Mammary epithelial cell (primary cell): ENCODE data around the gene FUBP3.

Experiments used
- CTCF ChIP-seq, 2 donors: IDR thresholded peaks in 1 of 2; conservative IDR thresholded peaks in 1 of 2; 2 replicates each; pipeline ENCODE4 v1.5.1; 2011 to 2012; ENCODE audit warnings: inconsistent platforms in 2 of 2, low read length in 2 of 2, mild to moderate bottlenecking in 2 of 2, control low read depth in 1 of 2, low read depth in 1 of 2; ENCODE audit not compliant: insufficient read depth in 1 of 2; ENCODE audit errors: extremely low read depth in 1 of 2
- EZH2 ChIP-seq: IDR thresholded peaks from 2 replicates; pipeline ENCODE4 v1.6.1; 2012; ENCODE audit warnings: low read length, inconsistent platforms, borderline replicate concordance

DNA sequence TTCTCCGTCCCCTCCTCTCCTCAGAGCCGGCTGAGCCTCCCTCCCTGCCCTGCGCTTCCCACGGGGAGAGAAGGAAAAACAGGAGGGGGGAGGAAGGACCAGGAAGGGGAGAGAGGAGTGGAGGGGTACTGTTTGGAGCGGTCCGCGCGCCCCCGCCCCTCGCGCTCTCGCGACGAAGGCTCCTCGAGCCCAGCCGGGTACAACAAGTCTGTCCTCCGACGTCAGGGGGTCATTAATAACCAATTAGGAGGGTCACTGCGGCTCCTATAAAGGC lies 84.5 kb downstream of the FUBP3 start:
- TF ChIP-seq CTCF (conservative IDR thresholded peaks at IDR 0.05 in 1 of 2, IDR thresholded peaks at IDR 0.05 in 1 of 2; ENCODE audit: extremely low read depth in 1 of 2, insufficient read depth in 1 of 2, low read depth in 1 of 2, low read length in 2 of 2) (no peak), EZH2 (peak; percentile 88)
